SK-N-SH treated with all-trans-retinoic acid at 6 μM for 48 hours (cell line): ENCODE data around the gene FBXL13.

Experiments
- ATAC-seq: fragments of 200-7000 bp; cut with Tn5 transposase; 3 replicates; pipeline ENCODE4 v1.9.1; 2020; ENCODE audit warnings: mild to moderate bottlenecking, moderate library complexity
- BACH2 ChIP-seq: fragments of 250-450 bp; sonication (Bioruptor Pico); IDR thresholded peaks from 2 replicates; pipeline ENCODE4 v1.9.0; 2021; ENCODE audit warnings: mild to moderate bottlenecking, borderline replicate concordance
- CREB5 ChIP-seq: fragments of 250-450 bp; sonication (Bioruptor Pico); IDR thresholded peaks from 2 replicates; pipeline ENCODE4 v1.5.1; 2020; ENCODE audit warnings: low read depth, mild to moderate bottlenecking, moderate library complexity
- CSRNP3 ChIP-seq: fragments of 250-450 bp; sonication (Bioruptor Pico); IDR thresholded peaks from 2 replicates; pipeline ENCODE4 v1.5.1; 2021; ENCODE audit warnings: mild to moderate bottlenecking, moderate library complexity
- ISL1 ChIP-seq: fragments of 250-450 bp; sonication (Bioruptor Pico); IDR thresholded peaks from 2 replicates; pipeline ENCODE4 v2.1.2; 2022; ENCODE audit warnings: mild to moderate bottlenecking, moderate library complexity
- OSR1 ChIP-seq: fragments of 250-450 bp; sonication (Bioruptor Pico); IDR thresholded peaks from 2 replicates; pipeline ENCODE4 v1.8.0; 2022; ENCODE audit warnings: moderate library complexity, mild to moderate bottlenecking, inconsistent platforms
- PATZ1 ChIP-seq: fragments of 250-450 bp; sonication (Bioruptor Pico); IDR thresholded peaks from 2 replicates; pipeline ENCODE4 v1.8.0; 2020; ENCODE audit warnings: mild to moderate bottlenecking, moderate library complexity, borderline replicate concordance
- POU6F1 ChIP-seq: fragments of 250-450 bp; sonication (Bioruptor Pico); IDR thresholded peaks from 2 replicates; pipeline ENCODE4 v1.8.0; 2021; ENCODE audit warnings: low read depth, mild to moderate bottlenecking, moderate library complexity, borderline replicate concordance
- PPARA ChIP-seq: fragments of 250-450 bp; sonication (Bioruptor Pico); IDR thresholded peaks from 2 replicates; pipeline ENCODE4 v1.5.0; 2020; ENCODE audit warnings: mild to moderate bottlenecking, borderline replicate concordance
- SNAI2 ChIP-seq: fragments of 250-450 bp; sonication (Bioruptor Pico); IDR thresholded peaks from 2 replicates; pipeline ENCODE4 v1.5.0; 2020; ENCODE audit warnings: mild to moderate bottlenecking, moderate library complexity
- TCF4 ChIP-seq: fragments of 250-450 bp; sonication (Bioruptor Pico); IDR thresholded peaks from 2 replicates; pipeline ENCODE4 v1.8.0; 2021; ENCODE audit warnings: mild to moderate bottlenecking, moderate library complexity, borderline replicate concordance
- TOX ChIP-seq: fragments of 250-450 bp; sonication (Bioruptor Pico); IDR thresholded peaks from 2 replicates; pipeline ENCODE4 v1.8.0; 2021; ENCODE audit warnings: mild to moderate bottlenecking, moderate library complexity, borderline replicate concordance
- TSHZ2 ChIP-seq: fragments of 250-450 bp; sonication (Bioruptor Pico); IDR thresholded peaks from 2 replicates; pipeline ENCODE4 v1.5.0; 2020; ENCODE audit warnings: mild to moderate bottlenecking, moderate library complexity
- ZC3H10 ChIP-seq: fragments of 250-450 bp; sonication (Bioruptor Pico); IDR thresholded peaks from 2 replicates; pipeline ENCODE4 v1.5.1; 2021; ENCODE audit warnings: mild to moderate bottlenecking, moderate library complexity
- ZFP3 ChIP-seq: fragments of 250-450 bp; sonication (Bioruptor Pico); IDR thresholded peaks from 2 replicates; pipeline ENCODE4 v1.5.0; 2020; ENCODE audit warnings: mild to moderate bottlenecking, moderate library complexity
- ZFP30 ChIP-seq: fragments of 450-650 bp; formaldehyde crosslinking; IDR thresholded peaks from 2 replicates; pipeline ENCODE4 v1.5.0; 2022; ENCODE audit warnings: mild to moderate bottlenecking, moderate library complexity
- ZNF565 ChIP-seq: fragments of 450-650 bp; formaldehyde crosslinking; conservative IDR thresholded peaks from 2 replicates; pipeline ENCODE4 v1.5.0; 2020; ENCODE audit warnings: low read depth, mild to moderate bottlenecking, moderate library complexity
- ZNF70 ChIP-seq: fragments of 450-650 bp; formaldehyde crosslinking; IDR thresholded peaks from 2 replicates; pipeline ENCODE4 v1.5.0; 2020; ENCODE audit warnings: mild to moderate bottlenecking, moderate library complexity
- ZNF8 ChIP-seq: fragments of 450-650 bp; formaldehyde crosslinking; IDR thresholded peaks from 2 replicates; pipeline ENCODE4 v1.5.0; 2020; ENCODE audit warnings: mild to moderate bottlenecking, moderate library complexity

The FBXL13 gene

GRCh38 chr7:102883098-102883860 lies 191.3 kb downstream of the FBXL13 start:
- TF ChIP-seq TOX (CRISPR knock-in tag) = no peak
- no peak for TF ChIP-seq TSHZ2 (CRISPR knock-in tag)
- TF ChIP-seq OSR1 = no peak
- TF ChIP-seq TCF4 = no peak
- no peak for TF ChIP-seq PPARA (CRISPR knock-in tag)
- no peak for TF ChIP-seq BACH2
- TF ChIP-seq ZNF70 (CRISPR knock-in tag) = no peak
- peak; percentile 71 for ATAC-seq

- peak; percentile 81 for ATAC-seq
- TF ChIP-seq TCF4 = no peak
- no peak for TF ChIP-seq ZNF565 (CRISPR knock-in tag)
- peak; percentile 77; the same call in 1 of the 2 replicates for TF ChIP-seq ZFP3 (CRISPR knock-in tag)
- TF ChIP-seq TOX (CRISPR knock-in tag) = peak; percentile 76; the same call in 1 of the 2 replicates
- TF ChIP-seq ISL1 (CRISPR knock-in tag) = peak; percentile 53; the same call in 1 of the 2 replicates
- no peak for TF ChIP-seq ZFP30 (CRISPR knock-in tag)
- TF ChIP-seq ZC3H10 (CRISPR knock-in tag) = no peak
- peak; percentile 65; the same call in 1 of the 2 replicates for TF ChIP-seq POU6F1 (CRISPR knock-in tag)
- no peak for TF ChIP-seq SNAI2 (CRISPR knock-in tag)
- no peak for TF ChIP-seq PATZ1 (CRISPR knock-in tag)
- peak; percentile 36; the same call in 1 of the 2 replicates for TF ChIP-seq CREB5 (CRISPR knock-in tag)
- TF ChIP-seq CSRNP3 (CRISPR knock-in tag) = no peak
Observed at GRCh38 chr7:102875700-102876295, 198.8 kb downstream of the FBXL13 start.

GRCh38 chr7:102874966-102875365 lies 199.6 kb downstream of the FBXL13 start:
- no peak for ATAC-seq
- TF ChIP-seq POU6F1 (CRISPR knock-in tag) (no peak), PPARA (CRISPR knock-in tag) (no peak), OSR1 (no peak), TCF4 (no peak), TOX (CRISPR knock-in tag) (no peak), ZNF8 (CRISPR knock-in tag) (no peak), ZC3H10 (CRISPR knock-in tag) (no peak), BACH2 (no peak), SNAI2 (CRISPR knock-in tag) (no peak), CSRNP3 (CRISPR knock-in tag) (no peak)
